OCI-LY3 (cell line): ENCODE measurements around the gene SIGLEC9.

Experiments used
- H2AFZ ChIP-seq: fragments of 200-600, 300-600 bp; shearing (Covaris generic); 2 replicates; pipeline ENCODE4 v1.6.0; 2014; ENCODE audit warnings: antibody characterized with exemption, low read depth, low read length
- H3K27ac ChIP-seq: fragments of 200-600, 300-600 bp; sonication (generic); 2 replicates; pipeline ENCODE4 v1.5.1; 2014; ENCODE audit warnings: mild to moderate bottlenecking, low read length, moderate library complexity, mixed read lengths
- H3K27me3 ChIP-seq: fragments of 200-600, 300-600 bp; sonication (generic); 2 replicates; pipeline ENCODE4 v1.6.1; 2014; ENCODE audit warnings: low read depth, low read length, mixed read lengths
- H3K36me3 ChIP-seq: fragments of 200-600, 300-600 bp; sonication (generic); replicated peaks from 2 replicates; pipeline ENCODE3; 2014; ENCODE audit warnings: low read depth, low read length, mixed read lengths
- H3K4me1 ChIP-seq: fragments of 300-600, 200-600 bp; sonication (generic); 2 replicates; pipeline ENCODE4 v1.6.1; 2014; ENCODE audit warnings: low read length, mixed read lengths
- H3K4me2 ChIP-seq: fragments of 200-600, 300-600 bp; sonication (generic); 2 replicates; pipeline ENCODE4 v1.6.1; 2014; ENCODE audit warnings: low read length, mixed read lengths
- H3K4me3 ChIP-seq: fragments of 300-600, 200-600 bp; sonication (generic); 2 replicates; pipeline ENCODE4 v1.5.1; 2014; ENCODE audit warnings: antibody characterized with exemption, mild to moderate bottlenecking, low read length, moderate library complexity
- H3K79me2 ChIP-seq: fragments of 300-600, 200-600 bp; shearing (Covaris generic); 2 replicates; pipeline ENCODE4 v1.6.1; 2014; ENCODE audit warnings: mild to moderate bottlenecking, low read length, mixed read lengths
- H3K9ac ChIP-seq: fragments of 300-600, 200-600 bp; shearing (Covaris generic); 2 replicates; pipeline ENCODE4 v1.6.0; 2014; ENCODE audit warnings: mild to moderate bottlenecking, low read length, moderate library complexity
- H3K9me3 ChIP-seq: fragments of 200-600, 300-600 bp; shearing (Covaris generic); 2 replicates; pipeline ENCODE4 v1.6.1; 2014; ENCODE audit warnings: low read length, mixed read lengths; ENCODE audit not compliant: insufficient read depth
- H4K20me1 ChIP-seq: fragments of 200-600, 300-600 bp; sonication (generic); 2 replicates; pipeline ENCODE4 v1.6.1; 2016; ENCODE audit warnings: low read length, mixed read lengths; ENCODE audit not compliant: insufficient read depth
- CTCF ChIP-seq: fragments of 200-600, 300-600 bp; sonication (generic); IDR thresholded peaks from 2 replicates; pipeline ENCODE4 v1.5.1; 2014; ENCODE audit warnings: antibody characterized with exemption, low read length, low read depth
- EZH2phosphoT487 ChIP-seq: fragments of 200-600 bp; shearing (Covaris generic); IDR thresholded peaks from 2 replicates; pipeline ENCODE4 v1.6.1; 2018; ENCODE audit warnings: antibody characterized with exemption, mixed run types, low read depth

SIGLEC9 gene

GRCh38 chr19:51119611-51120010 is 5.1 kb upstream of the SIGLEC9 start:
- H3K27ac ChIP-seq: no peak overlapping the region
- TF ChIP-seq CTCF (no peak), EZH2phosphoT487 (no peak)
- H3K9me3 ChIP-seq: no peaks in the 10 kb centered on the region
- no peak overlapping the region for H3K4me2 ChIP-seq
- H3K9ac ChIP-seq: no peak overlapping the region
- H2AFZ ChIP-seq: no peak overlapping the region
- no peaks in the 10 kb centered on the region for H3K36me3 ChIP-seq
- H3K4me3 ChIP-seq: no peak overlapping the region
- H3K27me3 ChIP-seq: peaks cover 27% of the 10 kb centered on the region; the same call in 1 of the 2 replicates
- H4K20me1 ChIP-seq: no peaks in the 10 kb centered on the region
- H3K4me1 ChIP-seq: no peaks in the 10 kb centered on the region
- no peaks in the 10 kb centered on the region for H3K79me2 ChIP-seq

GRCh38 chr19:51120160-51120559 is 4.5 kb upstream of the SIGLEC9 start:
- H3K4me3 ChIP-seq: no peak overlapping the region
- peaks cover 25% of the 10 kb centered on the region; the same call in 1 of the 2 replicates for H3K27me3 ChIP-seq
- H3K79me2 ChIP-seq: no peaks in the 10 kb centered on the region
- no peaks in the 10 kb centered on the region for H4K20me1 ChIP-seq
- no peak overlapping the region for H3K9ac ChIP-seq
- H3K9me3 ChIP-seq: no peaks in the 10 kb centered on the region
- no peaks in the 10 kb centered on the region for H3K4me1 ChIP-seq
- no peak overlapping the region for H3K4me2 ChIP-seq
- H3K36me3 ChIP-seq: no peaks in the 10 kb centered on the region
- no peak for TF ChIP-seq EZH2phosphoT487
- TF ChIP-seq CTCF: no peak
- no peak overlapping the region for H3K27ac ChIP-seq
- H2AFZ ChIP-seq: no peak overlapping the region

- no peak overlapping the region for H3K27ac ChIP-seq
Measured at GRCh38 chr19:51121257-51121656, 3.4 kb upstream of the SIGLEC9 start.

More at GRCh38 chr19:51121257-51121656, 3.4 kb upstream of the SIGLEC9 start:
- no peaks in the 10 kb centered on the region for H3K36me3 ChIP-seq
- no peak overlapping the region for H3K4me2 ChIP-seq
- no peak overlapping the region for H3K9ac ChIP-seq
- H3K4me1 ChIP-seq: no peaks in the 10 kb centered on the region
- H3K9me3 ChIP-seq: no peaks in the 10 kb centered on the region
- no peaks in the 10 kb centered on the region for H3K79me2 ChIP-seq
- no peaks in the 10 kb centered on the region for H4K20me1 ChIP-seq
- no peak overlapping the region for H3K4me3 ChIP-seq
- no peak for TF ChIP-seq EZH2phosphoT487
- TF ChIP-seq CTCF: no peak
- H3K27me3 ChIP-seq: peaks cover 19% of the 10 kb centered on the region; the same call in 1 of the 2 replicates
- H2AFZ ChIP-seq: no peak overlapping the region
